GM11168 (cell line): Measurements from ENCODE around the gene ITPR2.
"Not testable (repeated sequence)": the region's sequence is repeated elsewhere in the genome, so short reads cannot be mapped to it uniquely, and the experiment has no call there.

Experiments
- in situ Hi-C: fragments of 300-500 bp; cut with MboI; formaldehyde crosslinking; loops from one replicate; pipeline ENCODE4 v1.12.0; 2022; ENCODE audit warnings: low sequenced_read_pairs; ENCODE audit not compliant: unreplicated experiment

Gene ITPR2

DNA sequence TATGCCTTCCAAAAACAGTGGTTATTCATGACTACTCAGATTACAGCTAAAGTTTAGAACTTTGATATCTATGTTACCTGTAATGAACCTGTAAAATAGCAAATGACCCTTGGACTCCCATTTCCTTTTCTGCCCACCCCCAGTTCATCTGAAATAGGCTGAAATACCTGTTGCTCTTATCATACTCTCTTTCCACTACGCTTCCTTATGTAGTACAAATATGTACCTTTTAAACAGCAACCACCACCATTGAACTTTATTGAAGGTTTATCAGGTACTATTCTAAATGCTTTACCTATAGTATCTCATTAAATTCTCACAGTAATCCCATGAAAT is 398.0 kb downstream of the ITPR2 start:
- in situ Hi-C loops: no loop called here

DNA sequence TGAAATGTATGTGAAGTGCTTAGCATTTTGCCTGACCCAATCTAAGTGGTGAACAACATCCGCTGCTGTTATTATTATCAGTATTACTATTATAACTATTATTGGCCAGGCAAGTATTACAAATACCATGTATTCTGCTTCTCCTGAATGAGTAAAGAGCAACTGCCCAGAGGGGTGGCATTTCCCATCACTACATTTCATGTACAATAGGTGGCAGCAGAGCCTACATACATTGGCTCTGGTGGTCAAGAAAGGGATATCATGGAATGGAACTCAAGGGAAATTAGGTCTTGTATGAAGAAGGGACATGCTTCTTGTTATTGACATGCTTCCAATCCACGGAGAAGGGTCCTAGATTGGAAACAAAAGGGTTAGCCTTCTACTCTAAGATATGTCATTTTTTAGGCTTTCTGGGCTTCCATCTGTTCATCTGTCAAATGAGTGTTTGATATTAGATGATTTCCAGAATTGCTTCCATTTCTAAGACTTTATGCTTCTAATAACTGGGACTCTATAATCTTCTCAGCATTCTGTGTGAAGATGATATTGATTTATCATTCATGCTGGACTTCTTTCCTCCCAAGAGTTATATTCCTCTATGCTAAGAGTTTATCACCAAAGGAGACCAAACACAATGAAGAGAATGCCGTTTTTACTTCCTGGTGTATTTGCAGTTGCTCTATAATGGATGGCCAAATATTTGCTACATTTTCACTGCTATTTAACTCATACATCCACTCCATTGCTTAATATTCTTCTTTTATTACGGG is 398.5 kb downstream of the ITPR2 start:
- in situ Hi-C loops: no loop called here

DNA sequence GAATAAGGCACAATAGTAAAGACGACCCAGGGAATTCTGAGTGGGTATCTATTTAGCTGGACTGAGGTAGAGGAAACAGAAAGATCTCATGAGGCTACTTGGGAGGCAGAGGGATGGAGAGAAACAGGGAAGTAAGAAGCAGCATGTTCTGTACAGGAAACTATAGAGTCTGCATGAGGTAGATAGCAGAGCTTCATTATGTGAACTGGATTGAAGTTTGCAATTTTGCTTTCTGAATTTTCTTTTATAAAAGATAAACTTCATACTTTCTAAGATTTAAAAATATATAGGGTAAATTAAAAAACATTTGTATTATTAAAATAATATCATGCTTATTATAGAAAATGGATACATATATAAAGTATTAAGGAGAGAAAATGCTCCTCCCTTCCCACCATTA is 399.3 kb downstream of the ITPR2 start:
- in situ Hi-C loops: not testable (repeated sequence)

DNA sequence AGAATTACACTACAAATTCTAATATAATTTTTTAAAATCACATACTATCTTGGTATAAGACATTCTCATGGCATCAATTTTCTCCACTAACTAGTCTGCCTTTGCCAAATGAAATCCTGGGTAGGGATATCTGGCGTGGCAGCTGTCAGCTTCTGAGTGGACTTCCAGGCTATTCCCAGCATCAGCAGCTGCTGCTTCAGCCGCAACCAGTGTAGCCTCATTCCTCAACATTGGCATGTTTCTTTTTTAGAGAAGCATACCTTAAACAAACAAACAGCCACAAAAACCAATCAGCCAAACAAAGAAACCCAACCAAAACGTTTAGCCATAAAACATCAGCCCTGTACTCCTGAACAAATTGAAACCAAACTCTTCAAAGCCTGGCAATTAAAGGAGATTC is 401.8 kb downstream of the ITPR2 start:
- in situ Hi-C loops: no loop called here

DNA sequence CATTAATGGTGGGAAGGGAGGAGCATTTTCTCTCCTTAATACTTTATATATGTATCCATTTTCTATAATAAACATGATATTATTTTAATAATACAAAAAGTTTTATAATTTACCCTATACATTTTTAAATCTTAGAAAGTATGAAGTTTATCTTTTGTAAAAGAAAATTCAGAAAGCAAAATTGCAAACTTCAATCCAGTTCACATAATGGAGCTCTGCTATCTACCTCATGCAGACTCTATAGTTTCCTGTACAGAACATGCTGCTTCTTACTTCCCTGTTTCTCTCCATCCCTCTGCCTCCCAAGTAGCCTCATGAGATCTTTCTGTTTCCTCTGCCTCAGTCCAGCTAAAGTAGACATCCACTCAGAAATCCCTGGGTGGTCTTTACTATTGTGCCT is 402.4 kb downstream of the ITPR2 start:
- in situ Hi-C loops: not testable (repeated sequence)

DNA sequence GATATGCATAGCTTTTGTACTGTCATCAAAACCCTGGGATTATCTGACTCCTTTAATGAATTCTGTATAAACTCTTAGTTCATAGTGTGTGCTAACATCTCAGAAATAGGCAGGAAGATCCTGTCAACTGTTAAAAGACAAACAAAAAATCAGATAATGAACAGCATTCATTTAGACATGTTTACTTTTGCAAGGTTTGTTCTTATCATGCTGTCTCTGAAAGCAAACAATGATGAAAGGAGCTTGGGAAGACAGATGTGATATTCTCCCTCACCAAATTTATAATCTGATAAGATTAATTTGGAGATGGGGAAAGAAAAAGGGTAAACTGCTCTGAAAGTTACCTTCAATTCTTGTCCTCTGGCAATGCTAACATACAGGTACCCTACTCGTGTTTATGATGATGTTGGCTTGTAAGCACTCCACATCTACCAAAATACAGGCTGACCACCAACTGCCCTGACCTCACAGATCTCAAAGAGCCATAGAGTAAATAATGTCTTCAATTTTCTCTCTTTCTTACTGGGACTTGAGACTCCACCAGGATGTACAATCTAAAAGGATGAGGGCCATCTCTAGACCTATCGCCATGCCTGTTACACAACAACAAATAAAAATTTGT is 403.8 kb downstream of the ITPR2 start:
- in situ Hi-C loops: no loop called here

DNA sequence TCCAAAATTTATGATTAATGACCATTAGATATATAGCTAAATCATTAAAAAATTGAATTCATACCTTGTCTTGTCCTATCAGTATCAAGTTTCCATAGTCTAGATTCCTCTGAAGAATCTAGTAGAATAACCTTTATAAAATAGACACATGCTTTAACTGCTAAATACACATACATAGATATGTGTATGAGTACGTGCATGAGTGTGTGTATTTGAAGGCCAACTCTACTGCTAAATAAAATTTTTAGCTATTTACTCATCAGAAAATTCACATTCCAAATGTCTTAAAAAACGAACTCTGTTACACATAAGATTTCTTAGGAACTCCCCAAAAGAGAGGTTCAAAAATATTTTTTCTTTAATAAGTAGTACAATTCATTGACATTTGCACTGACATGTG is 404.6 kb downstream of the ITPR2 start:
- in situ Hi-C loops: no loop called here

DNA sequence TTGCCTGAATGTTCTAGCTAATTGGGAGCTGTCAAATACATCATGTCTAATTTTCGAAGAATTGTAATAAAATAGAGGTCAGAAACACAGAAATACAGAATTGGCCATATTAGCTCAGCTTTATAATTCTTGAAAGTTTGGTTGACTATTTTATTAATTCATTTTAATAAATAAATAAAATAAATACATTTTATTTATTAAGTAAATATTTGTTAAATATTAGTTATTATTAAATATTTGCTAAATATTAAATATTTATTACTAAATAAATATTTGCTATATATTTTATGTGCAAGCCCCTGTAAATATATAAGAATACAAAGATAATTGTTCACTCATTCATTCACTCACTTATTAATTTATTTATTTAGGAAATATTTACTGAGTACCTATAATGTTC is 406.3 kb downstream of the ITPR2 start:
- in situ Hi-C loops: no loop called here

DNA sequence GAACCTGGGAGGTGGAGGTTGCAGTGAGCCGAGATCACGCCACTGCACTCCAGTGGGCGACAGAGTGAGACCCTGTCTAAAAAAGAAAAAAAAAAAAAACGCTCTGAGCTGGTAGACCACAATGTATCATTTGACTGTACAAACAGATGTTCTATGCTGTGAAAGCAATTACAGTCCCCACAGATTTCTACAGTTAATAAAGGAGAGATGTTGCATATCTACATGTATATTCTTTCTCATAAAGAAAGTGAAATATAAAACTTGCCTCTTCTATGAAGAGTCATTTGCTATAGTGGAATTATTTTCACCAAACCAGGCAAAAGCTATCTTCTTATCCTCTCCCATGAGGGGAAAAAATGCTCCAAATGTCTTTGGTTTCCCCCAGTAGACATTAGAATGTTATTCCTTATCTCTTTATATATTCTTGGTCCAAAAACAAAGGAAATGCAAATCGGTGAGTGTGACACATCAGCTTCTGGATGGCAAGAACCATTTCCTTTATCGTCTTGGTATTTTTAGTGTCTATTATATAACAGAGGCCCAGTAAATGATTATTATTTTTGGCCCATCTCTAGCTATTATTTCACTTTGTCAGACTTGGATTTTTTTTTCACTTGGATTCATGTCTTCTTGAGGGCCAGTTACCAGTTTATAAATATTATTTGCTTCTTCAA is 407.3 kb downstream of the ITPR2 start:
- in situ Hi-C loops: no loop called here

DNA sequence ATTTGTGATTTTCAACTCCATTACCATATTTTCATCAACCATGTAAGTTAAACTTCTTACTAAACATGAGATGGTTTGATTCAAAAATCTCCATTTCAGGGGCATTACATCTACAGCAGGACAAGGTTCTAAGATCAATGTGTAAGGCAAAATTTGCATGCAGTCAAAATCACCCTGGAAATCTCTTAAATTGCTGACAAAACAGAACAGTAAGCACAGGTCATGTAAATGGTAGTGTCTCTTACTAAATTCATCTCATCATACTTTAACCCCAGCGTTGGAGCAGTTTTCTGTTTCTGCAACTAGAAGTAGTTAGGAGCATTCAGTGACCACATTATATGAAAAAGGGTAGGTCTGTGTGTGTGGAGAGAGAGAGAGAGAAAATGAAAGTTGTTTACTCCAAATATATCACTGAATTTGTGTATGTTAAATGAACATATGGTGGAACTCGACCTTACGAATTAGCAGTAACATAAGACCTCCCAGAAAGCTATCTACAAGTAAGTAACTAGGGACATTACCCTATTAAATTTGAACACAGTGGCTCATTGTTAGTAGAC is 410.1 kb downstream of the ITPR2 start:
- in situ Hi-C loops: no loop called here

DNA sequence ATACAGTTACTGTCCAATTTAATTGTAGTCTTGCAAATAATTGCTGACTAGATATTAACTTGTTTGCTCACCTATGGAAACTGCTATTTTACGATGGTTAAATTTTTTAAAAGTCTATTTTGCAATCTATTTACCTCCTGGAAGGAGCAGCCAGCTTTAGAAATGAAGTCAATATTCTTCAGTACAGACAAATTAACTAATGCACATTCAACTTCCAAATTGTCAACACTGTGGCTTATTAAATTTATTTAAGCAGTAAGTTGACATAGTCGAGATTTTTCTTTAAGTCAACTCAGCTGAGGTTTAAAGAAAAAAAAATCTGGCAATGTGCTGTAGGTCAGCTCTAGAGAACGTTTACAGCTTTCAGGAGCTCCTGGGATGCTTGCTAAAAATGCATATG is 416.4 kb downstream of the ITPR2 start:
- in situ Hi-C loops: no loop called here

DNA sequence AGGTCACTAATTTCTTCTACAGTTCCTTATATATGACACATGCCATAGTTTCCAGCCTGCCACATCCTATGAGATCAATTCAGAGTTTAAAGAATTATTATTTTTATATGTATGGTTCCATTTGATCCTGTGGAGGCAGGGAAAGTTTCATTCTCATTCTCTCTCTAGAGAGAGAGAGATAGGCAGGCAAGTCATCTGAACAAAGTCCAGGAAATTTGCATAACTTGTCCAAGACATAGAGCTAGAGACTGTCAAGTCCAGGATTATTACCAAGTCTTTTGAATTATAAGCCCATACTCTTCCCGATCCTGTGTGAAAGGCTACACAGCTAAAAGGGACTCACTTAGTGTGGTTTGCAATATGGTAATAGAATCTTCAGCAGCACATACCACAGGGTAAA is 422.3 kb downstream of the ITPR2 start:
- in situ Hi-C loops: no loop called here

DNA sequence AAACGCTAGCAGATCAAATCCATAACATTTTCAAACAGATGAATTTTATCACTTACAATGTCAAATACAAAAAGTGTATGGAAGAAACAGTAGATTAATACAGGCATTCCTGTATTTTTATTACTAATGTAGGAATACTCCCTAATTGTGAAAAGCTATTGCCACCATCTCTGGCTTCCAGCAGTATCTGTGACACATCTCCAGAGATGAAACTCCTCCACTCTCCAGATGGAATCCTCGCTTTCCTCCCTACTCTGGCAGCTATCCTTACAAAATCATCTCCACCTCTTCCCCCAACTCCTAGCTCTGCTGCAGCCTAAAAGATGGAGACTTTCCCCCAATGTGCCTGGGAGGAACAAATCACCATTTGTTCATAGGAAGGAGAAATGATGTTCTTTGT is 426.2 kb downstream of the ITPR2 start:
- in situ Hi-C loops: no loop called here

DNA sequence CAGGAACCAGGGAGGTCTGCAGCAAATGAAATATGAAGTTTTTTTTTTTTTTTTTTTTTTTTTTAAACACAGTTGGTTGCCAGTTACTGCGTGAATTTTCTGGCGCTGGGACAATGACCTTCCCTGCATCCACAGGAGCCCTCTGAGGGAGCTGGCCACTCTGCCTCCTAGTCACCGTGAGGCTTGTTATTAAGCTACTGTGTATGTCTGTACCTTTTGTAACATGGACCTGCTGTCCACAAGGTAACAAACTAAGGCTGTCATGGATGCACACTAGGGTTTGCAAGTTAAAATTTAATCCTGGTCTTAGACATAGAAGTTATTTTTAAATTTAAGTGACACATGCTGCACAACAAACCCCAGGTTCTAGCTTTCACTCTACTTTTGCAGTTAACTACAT is 426.6 kb downstream of the ITPR2 start:
- in situ Hi-C loops: no loop called here

DNA sequence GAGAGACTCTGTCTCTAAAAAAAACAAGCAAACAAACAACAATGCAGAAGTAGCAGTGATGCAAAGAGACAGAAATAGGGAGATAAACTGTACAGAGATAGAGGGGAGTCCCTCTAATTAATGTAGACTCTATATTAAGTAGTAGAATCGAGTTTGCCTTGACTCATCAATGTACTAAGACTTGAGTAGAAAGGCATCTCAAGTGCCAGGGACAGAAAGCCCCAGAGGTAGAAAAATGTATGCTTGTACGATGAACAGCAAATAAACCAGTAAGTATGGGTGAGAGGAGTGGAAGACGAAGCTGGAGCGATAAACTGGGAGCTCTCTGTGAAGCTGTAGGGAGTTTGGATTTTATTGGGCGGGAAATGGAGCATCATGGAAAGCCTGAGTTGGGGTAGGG is 429.4 kb downstream of the ITPR2 start:
- in situ Hi-C loops: no loop called here

DNA sequence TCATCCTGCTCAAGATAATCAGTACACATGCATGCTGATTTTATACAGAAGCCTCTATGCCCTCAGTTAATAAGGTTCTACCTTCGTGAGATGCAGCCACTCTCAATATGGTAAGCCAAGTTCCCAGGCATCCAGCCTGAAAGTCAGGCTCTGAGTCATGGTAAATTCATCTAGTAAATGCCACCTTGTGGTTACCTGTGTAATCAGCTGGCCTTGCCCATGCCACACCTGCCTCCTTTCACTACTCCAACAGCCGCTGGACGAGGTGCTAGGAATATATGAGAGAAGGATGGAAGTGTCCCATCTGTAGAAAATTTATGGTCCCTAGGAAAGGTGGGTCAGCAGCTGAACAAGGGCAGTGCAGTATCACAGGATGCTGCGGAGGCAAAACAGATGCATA is 430.3 kb downstream of the ITPR2 start:
- in situ Hi-C loops: no loop called here

DNA sequence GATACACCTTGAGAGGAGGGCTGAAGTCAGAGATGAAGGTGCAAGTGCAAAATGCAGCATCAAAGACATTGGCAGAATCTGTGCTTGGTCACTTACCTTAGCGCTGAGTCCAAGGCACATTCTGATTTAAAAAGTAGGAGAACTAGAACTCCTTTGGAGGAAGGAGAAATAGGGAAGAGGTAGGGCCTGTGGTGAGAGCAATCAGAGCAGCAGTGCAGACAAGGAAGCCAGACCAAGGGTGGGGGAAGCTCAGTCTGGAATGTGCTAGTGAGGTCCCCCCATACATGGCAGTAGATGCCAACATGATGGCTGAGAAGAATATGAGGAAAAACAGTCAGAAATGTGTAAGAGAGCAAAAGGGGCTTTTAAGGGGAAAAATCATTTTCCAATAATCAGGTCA is 431.1 kb downstream of the ITPR2 start:
- in situ Hi-C loops: no loop called here

DNA sequence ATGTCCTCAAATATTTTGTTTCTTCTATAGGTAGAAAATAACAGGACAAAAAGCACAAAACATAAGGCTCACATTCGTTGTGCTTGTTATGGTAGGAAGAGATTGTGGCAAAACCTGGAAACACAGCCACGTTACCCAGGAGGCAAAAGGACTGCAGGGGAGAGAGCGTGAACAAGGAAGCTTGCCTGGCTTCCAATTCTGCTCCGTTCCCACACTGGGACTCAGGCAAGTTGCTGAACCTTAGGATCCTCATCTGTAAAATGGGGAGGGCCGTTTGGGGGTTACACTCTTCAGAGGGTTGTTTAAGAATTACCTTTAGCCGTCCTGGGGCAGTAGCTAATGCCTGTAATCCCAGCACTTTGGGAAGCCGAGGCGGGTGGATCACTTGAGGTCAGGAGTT is 432.4 kb downstream of the ITPR2 start:
- in situ Hi-C loops: no loop called here

DNA sequence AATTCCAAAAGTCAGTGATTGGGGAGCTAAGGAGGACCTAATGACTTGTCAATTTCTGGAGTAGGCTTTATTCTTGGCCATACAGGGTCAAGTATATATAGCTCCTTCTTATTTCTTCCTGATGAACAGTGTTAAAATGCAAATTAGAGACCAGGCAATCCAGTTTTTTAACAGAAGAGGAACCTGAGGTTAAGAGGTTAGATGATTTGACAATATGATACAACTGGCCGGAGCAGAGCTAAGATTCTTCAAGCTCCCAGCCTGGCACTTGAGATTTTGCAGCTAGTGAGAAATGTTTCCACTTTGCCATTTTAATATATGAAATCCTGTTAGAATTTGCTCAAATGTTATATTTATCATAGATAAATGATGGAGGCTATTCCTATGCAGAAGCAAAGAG is 433.6 kb downstream of the ITPR2 start:
- in situ Hi-C loops: no loop called here

DNA sequence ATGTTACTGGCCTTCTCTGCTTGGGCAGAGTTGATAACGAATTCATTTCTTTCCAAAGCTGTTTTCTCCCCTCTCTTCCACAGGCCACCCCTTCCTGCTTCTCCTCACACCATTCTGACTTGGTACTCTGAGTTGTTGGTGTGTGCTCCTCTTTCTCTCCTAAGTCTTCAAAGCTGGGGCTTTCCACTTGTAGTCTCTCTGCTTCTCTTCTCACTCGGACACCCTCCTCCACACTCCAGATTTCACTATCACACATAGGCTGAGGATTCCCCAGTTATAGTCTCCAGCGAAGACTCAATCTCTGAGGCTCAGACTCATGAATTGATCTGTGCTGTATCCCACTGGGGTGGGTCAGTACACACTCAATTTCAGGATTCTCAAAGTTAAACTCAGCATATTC is 436.6 kb downstream of the ITPR2 start:
- in situ Hi-C loops: no loop called here

DNA sequence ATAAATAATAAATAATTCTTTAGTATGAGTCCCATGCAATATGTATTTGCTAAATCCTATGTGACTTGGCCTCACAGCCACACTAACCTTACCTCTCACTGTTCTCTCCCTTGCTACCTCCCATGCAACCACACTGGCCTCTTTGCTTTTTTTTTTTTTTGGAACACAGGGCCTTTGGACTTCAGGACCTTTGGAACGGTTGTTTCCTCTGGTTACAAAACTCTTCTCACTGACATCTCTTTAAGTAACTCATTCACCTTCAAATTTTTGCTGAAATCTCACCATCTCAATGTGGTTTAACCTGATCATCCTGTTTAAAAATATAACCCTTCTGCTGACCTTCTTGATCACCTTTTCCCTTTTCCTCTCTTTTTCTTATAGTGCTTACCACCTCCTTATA is 443.7 kb downstream of the ITPR2 start:
- in situ Hi-C loops: no loop called here

DNA sequence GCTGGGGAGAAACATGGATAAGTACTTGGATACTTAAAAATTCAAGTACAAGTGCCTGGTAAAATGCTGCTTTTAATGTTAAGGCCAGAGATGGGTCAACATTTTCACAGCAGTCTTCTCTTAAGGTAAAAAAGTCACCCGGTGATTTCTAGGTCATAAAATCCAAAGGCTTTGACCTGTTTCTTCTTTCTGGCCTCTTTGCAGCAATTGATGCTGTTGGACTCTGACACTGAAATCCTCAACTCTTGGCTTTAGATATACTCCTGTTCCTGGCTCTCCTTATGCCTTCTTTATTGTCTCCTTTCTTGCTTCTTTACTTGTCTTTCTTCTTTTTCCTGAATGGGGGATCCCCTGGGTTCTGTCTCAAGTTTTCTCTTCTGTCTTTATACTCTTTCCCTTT is 448.5 kb downstream of the ITPR2 start:
- in situ Hi-C loops: no loop called here
